Tibial artery (tissue), 4 donors: ENCODE data around the gene ITGAD.

ENCODE experiments used
- DNase-seq, 2 donors: peaks; one replicate each; pipeline ENCODE4 v3.0.0-alpha.2; 2019
- H3K27ac ChIP-seq, 2 donors: fragments of 200-600 bp; sonication (generic) in 1 of 2; 1 replicate in 1 of 2; 2 replicates in 1 of 2; pipeline ENCODE4 v1.5.1; 2018 to 2019; ENCODE audit warnings: mild to moderate bottlenecking in 1 of 2
- H3K27me3 ChIP-seq, 2 donors: fragments of 200-600 bp; sonication (generic) in 1 of 2; one replicate each; pipeline versions ENCODE4 v1.5.1 to v1.6.0; 2016 to 2019
- H3K36me3 ChIP-seq, 3 donors: fragments of 200-600 bp; sonication (generic) in 2 of 3; one replicate each; pipeline ENCODE4 v1.5.1; 2016 to 2019; ENCODE audit warnings: mild to moderate bottlenecking in 2 of 3
- H3K4me1 ChIP-seq, 4 donors: fragments of 200-600 bp; sonication (generic) in 2 of 4; 1 replicate in 3 of 4; 2 replicates in 1 of 4; pipeline ENCODE4 v1.5.1; 2016 to 2019
- H3K4me3 ChIP-seq, 2 donors: fragments of 200-600 bp; sonication (generic) in 1 of 2; 1 replicate in 1 of 2; 2 replicates in 1 of 2; pipeline ENCODE4 v1.5.1; 2018 to 2019; ENCODE audit warnings: mild to moderate bottlenecking in 2 of 2
- H3K9me3 ChIP-seq, 3 donors: fragments of 200-600 bp; sonication (generic) in 1 of 3; one replicate each; pipeline ENCODE4 v1.5.1; 2016 to 2019
- CTCF ChIP-seq, 2 experiments: fragments of 200-600 bp in 1 of 2; fragments of 450-650 bp in 1 of 2; IDR thresholded peaks; one replicate each; pipeline ENCODE4 v1.5.1; 2017 to 2019; ENCODE audit warnings: antibody characterized with exemption in 2 of 2, mild to moderate bottlenecking in 1 of 2, moderate library complexity in 1 of 2
- intact Hi-C: fragments of 100-400 bp; cut with DNase I; formaldehyde crosslinking; loops from one replicate; pipeline ENCODE4 v1.15.0; 2023; ENCODE audit warnings: low total_unique reads

The ITGAD gene

DNA sequence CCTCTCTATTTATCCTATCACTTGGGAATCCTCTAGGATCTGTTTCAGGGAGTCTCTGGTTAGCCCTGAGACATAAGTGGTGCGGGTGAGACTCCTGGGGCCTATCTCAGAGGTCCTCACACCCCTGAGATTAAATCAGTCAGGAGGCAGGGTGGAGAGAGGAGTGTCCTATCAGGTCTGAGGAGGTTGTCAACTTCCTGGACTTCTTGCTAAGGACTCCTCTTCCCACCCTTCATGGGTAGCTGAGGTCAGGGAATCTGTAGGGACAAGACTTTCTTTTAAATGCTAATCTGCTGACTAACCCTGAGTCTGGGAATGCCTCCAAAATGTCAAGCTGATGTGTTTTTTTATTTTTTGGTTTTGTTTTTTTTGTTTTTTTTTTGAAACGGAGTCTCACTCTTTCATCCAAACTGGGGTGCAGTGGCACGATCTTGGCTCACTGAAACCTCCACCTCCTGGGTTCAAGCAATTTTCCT lies 59.5 kb downstream of the ITGAD start:
- Histone ChIP-seq H3K9me3 (no peaks in the 10 kb centered on the region), H3K27me3 (no peaks in the 10 kb centered on the region), H3K4me1 (peaks cover 5 to 62% (median 59%) of the 10 kb centered on the region in 4 donors), H3K36me3 (peaks cover 0 to 10% (median 0%) of the 10 kb centered on the region in 3 donors), H3K27ac (peak overlapping the region; percentile 66 to 80), H3K4me3 (peak overlapping the region in 1 of 2 donors; percentile 11)
- TF ChIP-seq CTCF (IDR thresholded peaks at IDR 0.05), result no peak
- intact Hi-C loops, result loop anchor here (10.0 kb wide), 1 partner anchor 422 kb away; the partner anchor contains the start of gene ZNF267
- DNase-seq, result peak; percentile 23 to 40

DNA sequence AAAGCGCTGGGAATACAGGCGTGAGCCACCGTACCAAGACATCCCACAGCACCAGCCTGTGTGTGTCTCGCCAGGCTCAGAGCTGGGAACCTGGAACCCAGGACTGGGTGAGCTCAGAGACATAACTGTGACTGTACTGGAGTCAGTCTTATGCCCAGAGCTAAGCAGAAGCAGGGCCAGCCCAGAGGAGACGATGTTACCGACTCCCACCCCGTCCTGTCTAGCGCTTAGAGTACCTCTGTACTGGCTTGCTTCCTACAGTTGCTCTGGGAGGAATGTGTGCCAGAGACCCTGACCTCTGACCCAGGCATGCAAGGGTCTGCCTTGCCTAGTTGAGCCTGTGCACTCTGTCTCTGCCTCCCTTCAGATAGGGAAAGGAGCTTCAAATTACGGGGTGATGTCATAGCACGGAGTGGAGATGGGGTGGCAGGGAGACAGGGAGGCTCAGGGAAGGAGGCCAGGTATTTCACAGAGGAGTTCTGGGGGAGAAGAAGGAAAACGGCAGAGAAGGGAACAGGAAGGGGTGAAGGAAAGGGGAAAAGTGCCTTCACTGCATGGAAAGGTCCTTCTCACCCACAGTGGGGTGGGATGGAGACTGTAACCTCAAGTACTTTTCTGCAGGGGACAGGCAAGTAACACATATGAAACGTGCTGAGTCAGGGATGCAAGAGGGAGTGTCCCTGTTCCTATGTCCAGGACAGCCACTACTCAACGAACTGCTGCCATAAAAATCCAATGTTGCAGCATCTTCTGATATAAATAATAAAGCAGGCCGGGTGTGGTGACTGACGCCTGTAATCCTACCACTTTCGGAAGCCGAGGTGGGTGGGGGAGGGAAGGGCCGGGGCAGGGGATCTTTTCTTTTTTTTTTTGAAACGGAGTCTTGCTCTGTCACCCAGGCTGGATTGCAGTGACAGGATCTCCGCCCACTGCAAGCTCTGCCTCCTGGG lies 60.4 kb downstream of the ITGAD start:
- peaks cover 5 to 70% (median 64%) of the 10 kb centered on the region in 4 donors for H3K4me1 ChIP-seq
- H3K27ac ChIP-seq, result peak overlapping the region; percentile 66 to 80
- peak; percentile 68 to 75 for DNase-seq
- H3K9me3 ChIP-seq, result no peaks in the 10 kb centered on the region
- no peaks in the 10 kb centered on the region for H3K27me3 ChIP-seq
- no peak for TF ChIP-seq CTCF (IDR thresholded peaks at IDR 0.05)
- intact Hi-C loops, result loop anchor here (10.0 kb wide), 1 partner anchor 421 kb away; the partner anchor contains the start of gene ZNF267
- H3K36me3 ChIP-seq, result peaks cover 0 to 10% (median 0%) of the 10 kb centered on the region in 3 donors
- peak overlapping the region in 1 of 2 donors; percentile 11 for H3K4me3 ChIP-seq

DNA sequence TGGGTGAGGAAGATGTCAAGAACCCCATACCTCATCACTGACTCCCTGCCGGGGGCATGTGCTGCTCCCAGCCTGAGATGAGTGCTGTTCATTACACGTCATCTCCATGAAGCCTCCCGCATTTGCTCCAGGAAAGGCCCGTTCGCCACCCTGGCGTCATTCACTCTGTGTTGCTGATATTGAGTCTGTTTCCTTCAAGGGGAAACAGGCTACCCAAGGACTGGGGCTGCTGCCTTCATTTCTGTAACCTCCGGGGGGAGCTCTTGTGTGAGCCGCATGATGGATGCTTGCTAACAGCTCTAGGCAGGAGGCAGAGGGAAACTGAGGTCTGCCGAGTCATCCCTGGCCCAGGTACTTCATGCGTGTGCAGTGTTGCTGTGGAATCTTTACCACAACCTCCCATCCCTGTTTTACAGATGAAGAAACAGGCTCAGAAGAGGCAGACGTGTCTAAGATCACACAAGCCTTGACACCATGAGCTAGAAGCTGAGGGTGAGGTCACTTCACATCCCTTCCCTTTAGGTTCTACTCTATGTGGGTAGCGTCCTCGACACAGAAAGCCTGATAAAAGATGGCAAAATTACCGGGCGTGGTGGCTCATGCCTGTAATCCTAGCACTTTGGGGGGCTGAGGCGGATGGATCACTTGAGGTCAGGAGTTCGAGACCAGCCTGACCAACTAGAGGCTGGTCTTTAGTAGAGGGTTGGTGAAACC lies 62.6 kb downstream of the ITGAD start:
- H3K27me3 ChIP-seq, result no peaks in the 10 kb centered on the region
- peaks cover 5 to 76% (median 72%) of the 10 kb centered on the region in 4 donors for H3K4me1 ChIP-seq
- peak overlapping the region; percentile 6 to 15 for H3K27ac ChIP-seq
- H3K36me3 ChIP-seq, result peaks cover 0 to 10% (median 0%) of the 10 kb centered on the region in 3 donors
- H3K9me3 ChIP-seq, result no peaks in the 10 kb centered on the region
- TF ChIP-seq CTCF (IDR thresholded peaks at IDR 0.05), result no peak
- DNase-seq, result peak; percentile 20 to 54
- intact Hi-C loops, result loop anchor here (10.0 kb wide), 1 partner anchor 419 kb away; the partner anchor contains the start of gene ZNF267
- no peak overlapping the region for H3K4me3 ChIP-seq

GRCh38 chr16:31456988-31457360 lies 63.8 kb downstream of the ITGAD start:
- Histone ChIP-seq H3K27ac (peak overlapping the region in 1 of 2 donors; percentile 98), H3K4me1 (peaks cover 5 to 74% (median 71%) of the 10 kb centered on the region in 4 donors), H3K27me3 (no peaks in the 10 kb centered on the region), H3K4me3 (peak overlapping the region in 1 of 2 donors; percentile 66), H3K36me3 (peaks cover 0 to 15% (median under 1%) of the 10 kb centered on the region in 3 donors), H3K9me3 (no peaks in the 10 kb centered on the region)
- intact Hi-C loops, result loop anchor here (10.0 kb wide), 1 partner anchor 418 kb away; the partner anchor contains the start of gene ZNF267
- no peak for TF ChIP-seq CTCF (IDR thresholded peaks at IDR 0.05)
- DNase-seq, result peak; percentile 11 to 48
